Parietal lobe (tissue), 1 donor: Measurements from ENCODE around the gene HMGCS1. TPM values are rescaled to one million over a fixed set of nuclear protein-coding genes. Genes with fewer than 3 reads are reported as not detected.

Experiments
- total RNA-seq: library from RNA; depleted of rRNA; stranded (reverse); fragments of >200 nt; gene quantifications from one replicate; pipeline ENCODE4 v1.2.3, GENCODE V29; 2014

Gene HMGCS1
- total RNA-seq, result 480 TPM

GRCh38 chr5:43313035-43313853, at the start of gene HMGCS1:
Gene HMGCS1, minus strand, starts transcription at chr5:43313412. Its CDS starts 14,447 bp downstream, at chr5:43298965.

Other genes with a start within 250 kb of the HMGCS1 start
- gene ZNF131, start 192.5 kb downstream of the HMGCS1 start, total RNA-seq, result 98.3 TPM
- gene NIM1K, start 121.2 kb downstream of the HMGCS1 start, total RNA-seq, result 8.5 TPM
- 0.94 TPM for gene CCL28, start 99.0 kb upstream of the HMGCS1 start, total RNA-seq
- gene TMEM267, start 170.5 kb upstream of the HMGCS1 start, total RNA-seq, result 10.0 TPM
- gene C5orf34, start 201.7 kb upstream of the HMGCS1 start, total RNA-seq, result 5.0 TPM
- gene PAIP1, start 243.7 kb upstream of the HMGCS1 start, total RNA-seq, result 164 TPM